HG03378 (cell line): ENCODE data around the gene FAM131B.
"Not testable (repeated sequence)": the region's sequence is repeated elsewhere in the genome, so short reads cannot be mapped to it uniquely, and the experiment has no call there.

Experiments
- ATAC-seq: cut with Tn5 transposase; IDR thresholded peaks from one replicate; pipeline ENCODE4 v1.9.1; 2021; ENCODE audit warnings: mild to moderate bottlenecking, moderate library complexity; ENCODE audit not compliant: unreplicated experiment

Gene FAM131B

GRCh38 chr7:143362131-143363015, at the start of gene FAM131B:
FAM131B (minus strand) TSS chr7:143362713; CDS start chr7:143362603, 110 bp downstream.
- no peak for ATAC-seq

- no peak for ATAC-seq
Measured at GRCh38 chr7:143411976-143412708, 49.6 kb upstream of the FAM131B start.

- no peak for ATAC-seq
Measured at GRCh38 chr7:143410521-143411004, 48.0 kb upstream of the FAM131B start.

- ATAC-seq = no peak
Measured at GRCh38 chr7:143408686-143409561, 46.4 kb upstream of the FAM131B start, which contains the start of gene EPHA1. EPHA1 (minus strand) TSS chr7:143408856; CDS start chr7:143408805, 51 bp downstream.

GRCh38 chr7:143408252-143408685, 45.8 kb upstream of the FAM131B start:
- ATAC-seq = no peak

GRCh38 chr7:143407287-143408251, 45.1 kb upstream of the FAM131B start:
- no peak for ATAC-seq

- ATAC-seq = no peak
Measured at GRCh38 chr7:143406002-143406357, 43.5 kb upstream of the FAM131B start.

GRCh38 chr7:143405173-143406001, 42.9 kb upstream of the FAM131B start:
- no peak for ATAC-seq

- not testable (repeated sequence) for ATAC-seq
Measured at GRCh38 chr7:143402233-143402632, 39.7 kb upstream of the FAM131B start.

GRCh38 chr7:143401265-143401664, 38.8 kb upstream of the FAM131B start:
- ATAC-seq = no peak

GRCh38 chr7:143399642-143400041, 37.1 kb upstream of the FAM131B start:
- no peak for ATAC-seq

GRCh38 chr7:143399151-143399550, 36.6 kb upstream of the FAM131B start:
- ATAC-seq = no peak

- no peak for ATAC-seq
Measured at GRCh38 chr7:143398616-143399015, 36.1 kb upstream of the FAM131B start.

- no peak for ATAC-seq
Measured at GRCh38 chr7:143397710-143398530, 35.4 kb upstream of the FAM131B start.

- no peak for ATAC-seq
Measured at GRCh38 chr7:143396625-143397556, 34.4 kb upstream of the FAM131B start.

GRCh38 chr7:143396182-143396581, 33.7 kb upstream of the FAM131B start:
- ATAC-seq = no peak
